Brain pericyte (primary cell): ENCODE measurements around the gene ALDH3B2.
"Not testable (repeated sequence)": the region's sequence is repeated elsewhere in the genome, so short reads cannot be mapped to it uniquely, and the experiment has no call there.

Source experiments
- DNase-seq: peaks from one replicate; pipeline ENCODE4 v3.0.0-alpha.2; 2012; ENCODE audit warnings: low read depth, low spot score

ALDH3B2 gene

GRCh38 chr11:67644472-67645418 is 29.7 kb downstream of the ALDH3B2 start:
- DNase-seq, result no peak

- no peak for DNase-seq
Observed at GRCh38 chr11:67644042-67644441, 30.4 kb downstream of the ALDH3B2 start.

DNA sequence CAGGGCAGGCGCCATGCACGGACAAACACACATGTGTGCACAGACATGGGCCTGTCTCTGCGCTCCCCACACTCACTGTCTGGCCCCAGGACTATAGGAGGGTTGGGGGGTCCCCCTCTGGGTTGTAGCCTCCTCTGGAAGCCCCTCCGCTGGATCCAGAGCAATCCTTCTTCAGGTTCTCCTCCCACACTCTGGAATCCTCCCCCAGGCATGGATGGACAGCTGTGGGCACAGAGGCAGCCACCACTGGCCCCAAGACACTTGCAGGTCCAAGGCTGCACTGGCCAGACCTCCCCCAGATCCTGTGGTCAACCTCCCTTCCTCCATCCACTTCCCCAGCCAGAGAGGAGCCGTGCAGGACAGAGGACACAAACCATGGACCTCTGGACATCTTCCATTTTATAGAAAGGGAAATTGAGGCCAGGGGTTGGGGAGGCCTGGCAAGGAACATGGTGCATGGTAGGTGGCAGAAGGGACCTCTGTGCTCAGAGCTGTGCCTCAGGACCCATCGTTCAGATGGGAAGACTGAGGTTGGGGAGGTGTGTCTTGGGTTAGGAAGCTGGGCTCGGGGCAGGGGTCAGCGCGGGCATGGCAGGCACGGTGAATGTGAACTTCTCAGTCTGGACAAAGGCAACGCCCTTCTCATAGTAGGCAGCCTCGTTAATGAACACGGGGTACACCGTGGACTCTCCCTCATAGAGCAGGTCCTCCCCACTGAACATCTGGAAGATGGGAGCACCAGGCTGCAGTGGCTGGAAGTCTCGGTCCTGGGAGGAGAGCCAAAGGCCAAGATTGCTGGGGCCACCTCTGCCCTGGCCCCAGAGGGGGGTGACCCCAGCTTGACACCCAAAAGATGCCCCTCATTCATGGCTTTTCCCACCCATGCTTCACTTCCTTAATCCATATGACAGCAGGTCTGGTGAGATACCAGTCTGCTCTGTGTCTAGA is 32.0 kb downstream of the ALDH3B2 start:
- no peak for DNase-seq

GRCh38 chr11:67641338-67642172 is 32.9 kb downstream of the ALDH3B2 start:
- DNase-seq, result no peak

- DNase-seq, result no peak
Observed at GRCh38 chr11:67640758-67641337, 33.6 kb downstream of the ALDH3B2 start.

DNA sequence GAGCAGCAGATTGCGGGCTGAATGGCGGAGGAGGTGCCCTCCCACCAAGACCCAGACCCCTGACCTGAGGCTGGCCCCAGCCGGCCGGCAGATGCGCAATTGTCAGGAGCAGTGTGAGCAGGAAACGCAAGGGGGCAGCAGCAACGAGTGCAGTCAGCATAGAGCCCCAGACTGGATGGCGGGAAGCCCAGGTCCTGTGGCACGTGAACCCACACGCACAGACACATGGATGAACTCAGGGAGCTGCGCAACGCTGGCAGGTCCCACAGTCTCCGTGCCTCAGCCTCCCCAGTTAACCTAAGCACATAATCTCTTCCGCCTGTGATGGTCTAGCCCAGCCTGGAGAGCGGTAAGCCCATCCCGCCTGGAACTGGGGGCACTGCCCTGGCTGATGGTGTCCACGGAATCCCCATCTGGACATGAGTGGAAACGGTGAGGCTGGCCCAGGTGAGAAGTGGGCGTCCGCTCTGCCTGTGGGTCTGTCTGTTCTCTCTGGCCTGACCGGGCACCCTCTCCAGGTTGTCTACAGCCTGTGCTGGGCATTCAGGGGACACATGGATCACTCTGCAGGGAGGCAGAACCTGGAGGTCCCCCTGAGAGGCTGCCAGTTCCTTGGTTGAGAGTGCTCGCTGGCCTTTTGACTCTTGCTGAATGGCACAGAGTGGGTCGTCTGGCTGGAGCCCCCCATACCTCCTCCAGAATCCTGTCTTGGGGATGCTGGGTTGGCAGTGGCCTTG is 34.2 kb downstream of the ALDH3B2 start:
- no peak for DNase-seq

- no peak for DNase-seq
Observed at GRCh38 chr11:67639438-67639859, 35.0 kb downstream of the ALDH3B2 start, which contains the start of gene TBX10. TSS of gene TBX10 (minus strand) at chr11:67639763. CDS start at chr11:67639472, 291 bp downstream.

DNA sequence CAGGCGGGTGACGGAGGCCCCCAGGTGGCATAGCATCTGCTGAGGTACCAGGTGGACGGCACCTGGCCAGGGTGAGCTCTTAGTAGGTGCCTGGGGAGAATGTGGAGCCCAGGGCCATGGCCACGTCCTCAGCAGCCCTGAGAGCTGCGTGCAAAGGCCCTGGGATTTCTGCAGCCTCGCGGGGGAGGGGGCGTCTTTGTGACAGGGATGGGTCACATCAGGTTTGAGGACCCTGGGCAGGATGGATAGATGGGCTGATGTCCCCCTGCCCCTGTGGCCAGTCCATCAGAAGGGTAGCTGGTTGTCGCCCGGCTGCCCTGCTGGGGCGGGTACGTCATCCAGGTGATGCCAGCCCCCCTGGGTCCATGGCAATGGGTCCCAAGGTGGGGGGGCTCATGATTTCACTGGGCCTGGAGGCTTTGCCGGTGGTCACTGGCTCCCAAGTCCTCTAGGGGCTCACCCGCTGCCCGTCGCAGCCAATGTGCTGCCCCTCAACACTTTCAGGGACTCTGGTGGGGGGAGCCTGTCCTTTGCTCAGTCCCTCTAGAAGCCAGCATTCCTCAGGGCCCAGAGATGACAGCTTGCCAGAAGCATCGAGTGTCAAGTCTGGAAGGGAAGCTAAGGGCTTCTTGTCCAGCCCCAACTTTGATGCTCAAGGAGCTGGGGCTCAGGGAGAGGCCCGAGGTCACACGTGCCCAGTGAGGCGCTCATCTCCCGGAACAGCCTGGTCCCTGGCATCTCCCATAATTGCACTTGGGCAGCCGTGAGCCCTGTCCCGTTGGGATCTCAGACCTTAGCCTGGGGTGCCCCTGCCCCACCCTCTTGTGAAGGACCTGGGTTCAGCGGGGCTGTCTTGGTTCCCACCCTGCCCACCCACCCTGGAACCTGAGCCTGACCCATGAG is 35.6 kb downstream of the ALDH3B2 start:
- DNase-seq, result no peak

- DNase-seq, result not testable (repeated sequence)
Observed at GRCh38 chr11:67637441-67637840, 37.0 kb downstream of the ALDH3B2 start.

DNA sequence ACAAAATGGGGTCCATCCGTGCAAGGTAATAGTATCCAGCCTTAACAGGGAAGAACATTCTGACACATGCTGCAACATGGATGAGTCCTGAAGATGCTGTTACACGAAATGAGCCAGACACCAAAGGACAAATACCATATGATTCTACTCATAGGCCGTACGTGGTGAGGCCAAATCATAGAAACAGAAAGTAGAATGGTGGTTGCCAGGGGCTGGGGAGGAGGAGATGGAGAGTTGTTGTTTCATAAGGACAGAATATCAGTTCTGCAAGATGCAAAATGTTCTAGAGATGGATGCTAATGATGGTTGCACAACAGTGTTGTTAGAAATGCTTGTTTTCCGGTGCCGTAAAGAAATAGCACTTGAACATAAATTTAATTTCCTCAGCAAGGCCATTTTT is 37.5 kb downstream of the ALDH3B2 start:
- no peak for DNase-seq

GRCh38 chr11:67635231-67635521 is 39.2 kb downstream of the ALDH3B2 start:
- no peak for DNase-seq

GRCh38 chr11:67634366-67635230 is 39.8 kb downstream of the ALDH3B2 start:
- no peak for DNase-seq

- no peak for DNase-seq
Observed at GRCh38 chr11:67633758-67634365, 40.6 kb downstream of the ALDH3B2 start.

- DNase-seq, result no peak
Observed at GRCh38 chr11:67632982-67633755, 41.3 kb downstream of the ALDH3B2 start.

GRCh38 chr11:67632175-67632981 is 42.0 kb downstream of the ALDH3B2 start:
- no peak for DNase-seq

DNA sequence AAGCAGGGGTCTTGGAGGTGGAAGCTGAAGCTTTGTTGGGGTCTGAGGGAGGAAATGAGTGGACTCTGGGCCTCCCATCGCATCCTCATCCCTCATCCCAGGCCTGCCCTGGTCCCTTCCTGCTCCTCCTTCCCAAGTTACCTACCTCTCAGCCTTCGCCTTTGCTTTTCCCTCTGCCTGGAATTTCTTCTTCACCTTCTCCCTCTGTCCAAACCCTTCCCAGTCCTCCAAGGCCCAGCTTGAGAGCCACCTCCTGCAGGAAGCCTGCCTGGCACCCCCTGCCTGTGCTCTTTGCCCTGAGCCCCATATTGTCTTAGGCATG is 42.6 kb downstream of the ALDH3B2 start:
- no peak for DNase-seq
